ENCODE results near the gene TRIM68. TPM values are rescaled to one million over a fixed set of nuclear protein-coding genes. Genes with fewer than 3 reads are reported as not detected.

The TRIM68 gene
- total RNA-seq, 1 donor from 2014 or later = 6.8 TPM

DNA sequence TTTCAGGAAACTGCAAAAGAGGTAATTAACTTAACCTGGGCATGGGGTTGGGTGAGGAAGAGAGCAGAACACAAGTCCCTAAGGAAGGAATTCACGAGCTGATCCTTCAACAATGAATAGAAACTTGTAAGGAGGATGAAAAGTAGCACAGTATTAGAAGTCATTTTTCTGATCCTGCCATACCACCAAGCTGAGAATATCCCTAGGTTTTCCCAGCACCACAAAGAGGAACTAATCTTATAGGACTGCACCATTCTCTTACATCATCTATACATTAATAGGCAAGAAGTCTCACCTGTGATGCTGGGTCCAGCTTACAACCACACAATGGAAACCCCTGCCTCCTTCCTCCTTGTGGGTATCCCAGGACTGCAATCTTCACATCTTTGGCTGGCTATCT is 14.3 kb downstream of the TRIM68 start, which contains the start of gene OR52I1:
TSS of gene OR52I1 (plus strand) at position 301 of the 400 bp plus-strand sequence. CDS start at position 301, 0 bp downstream.
- DNase-seq (ENCODE audit: low read depth) (no peak), FAIRE-seq (no peak)
- Histone ChIP-seq H3K27me3 (ENCODE audit: control insufficient read depth, insufficient read depth, low read length) (no peaks in the 10 kb centered on the region), H3K36me3 (ENCODE audit: control insufficient read depth, insufficient read depth, low read length) (no peaks in the 10 kb centered on the region), H3K4me3 (ENCODE audit: low read depth, low read length) (no peak within 1 kb of the TSS)
- TF ChIP-seq, protein P1, sequence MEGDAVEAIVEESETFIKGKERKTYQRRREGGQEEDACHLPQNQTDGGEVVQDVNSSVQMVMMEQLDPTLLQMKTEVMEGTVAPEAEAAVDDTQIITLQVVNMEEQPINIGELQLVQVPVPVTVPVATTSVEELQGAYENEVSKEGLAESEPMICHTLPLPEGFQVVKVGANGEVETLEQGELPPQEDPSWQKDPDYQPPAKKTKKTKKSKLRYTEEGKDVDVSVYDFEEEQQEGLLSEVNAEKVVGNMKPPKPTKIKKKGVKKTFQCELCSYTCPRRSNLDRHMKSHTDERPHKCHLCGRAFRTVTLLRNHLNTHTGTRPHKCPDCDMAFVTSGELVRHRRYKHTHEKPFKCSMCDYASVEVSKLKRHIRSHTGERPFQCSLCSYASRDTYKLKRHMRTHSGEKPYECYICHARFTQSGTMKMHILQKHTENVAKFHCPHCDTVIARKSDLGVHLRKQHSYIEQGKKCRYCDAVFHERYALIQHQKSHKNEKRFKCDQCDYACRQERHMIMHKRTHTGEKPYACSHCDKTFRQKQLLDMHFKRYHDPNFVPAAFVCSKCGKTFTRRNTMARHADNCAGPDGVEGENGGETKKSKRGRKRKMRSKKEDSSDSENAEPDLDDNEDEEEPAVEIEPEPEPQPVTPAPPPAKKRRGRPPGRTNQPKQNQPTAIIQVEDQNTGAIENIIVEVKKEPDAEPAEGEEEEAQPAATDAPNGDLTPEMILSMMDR (IDR thresholded peaks at IDR 0.05; ENCODE audit: insufficient read depth, low read length, severe bottlenecking) = no peak

GRCh38 chr11:4589017-4589416 is 19.0 kb downstream of the TRIM68 start:
- DNase-seq (ENCODE audit: low read depth) (no peak), FAIRE-seq (no peak)
- no peak overlapping the region for H3K4me3 ChIP-seq (ENCODE audit: low read depth, low read length)
- TF ChIP-seq, protein P1 (IDR thresholded peaks at IDR 0.05; ENCODE audit: insufficient read depth, low read length, severe bottlenecking) = no peak
- H3K36me3 ChIP-seq (ENCODE audit: control insufficient read depth, insufficient read depth, low read length) = no peaks in the 10 kb centered on the region
- no peaks in the 10 kb centered on the region for H3K27me3 ChIP-seq (ENCODE audit: control insufficient read depth, insufficient read depth, low read length)

GRCh38 chr11:4581443-4581842 is 26.6 kb downstream of the TRIM68 start, which contains the start of gene OR52I2:
Gene OR52I2 (plus strand): TSS chr11:4581743.
- no peaks in the 10 kb centered on the region for H3K27me3 ChIP-seq (ENCODE audit: control insufficient read depth, insufficient read depth, low read length)
- FAIRE-seq = no peak
- no peak for DNase-seq (ENCODE audit: low read depth)
- H3K4me3 ChIP-seq (ENCODE audit: low read depth, low read length) = no peak within 1 kb of the TSS
- TF ChIP-seq, protein P1 (IDR thresholded peaks at IDR 0.05; ENCODE audit: insufficient read depth, low read length, severe bottlenecking) = no peak
- no peaks in the 10 kb centered on the region for H3K36me3 ChIP-seq (ENCODE audit: control insufficient read depth, insufficient read depth, low read length)

DNA sequence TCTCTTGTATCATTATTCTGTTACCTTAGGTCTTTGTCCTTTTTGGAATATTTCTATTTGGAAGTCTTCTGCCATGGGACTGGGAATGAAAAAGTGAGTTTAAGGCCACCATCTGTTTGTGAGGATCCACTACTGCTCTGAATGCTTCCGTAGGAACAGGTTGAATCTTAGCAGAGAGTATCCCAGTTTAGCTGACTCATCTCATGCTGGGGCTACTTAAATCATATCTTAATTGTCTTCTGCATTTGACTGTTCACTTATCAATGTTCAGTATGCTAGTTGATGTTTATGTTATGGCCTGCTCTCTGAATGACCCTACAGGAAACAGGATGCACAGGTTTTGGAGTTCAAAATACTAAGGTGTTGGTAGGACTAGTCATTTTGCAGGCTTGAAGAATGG is 27.9 kb downstream of the TRIM68 start:
- DNase-seq (ENCODE audit: low read depth) (no peak), FAIRE-seq (no peak)
- TF ChIP-seq, protein P1 (IDR thresholded peaks at IDR 0.05; ENCODE audit: insufficient read depth, low read length, severe bottlenecking) = no peak
- Histone ChIP-seq H3K27me3 (ENCODE audit: control insufficient read depth, insufficient read depth, low read length) (no peaks in the 10 kb centered on the region), H3K36me3 (ENCODE audit: control insufficient read depth, insufficient read depth, low read length) (no peaks in the 10 kb centered on the region), H3K4me3 (ENCODE audit: low read depth, low read length) (no peak overlapping the region)

GRCh38 chr11:4578624-4579023 is 29.4 kb downstream of the TRIM68 start:
- no peaks in the 10 kb centered on the region for H3K36me3 ChIP-seq (ENCODE audit: control insufficient read depth, insufficient read depth, low read length)
- DNase-seq (ENCODE audit: low read depth) = no peak
- TF ChIP-seq, protein P1 (IDR thresholded peaks at IDR 0.05; ENCODE audit: insufficient read depth, low read length, severe bottlenecking) = no peak
- H3K27me3 ChIP-seq (ENCODE audit: control insufficient read depth, insufficient read depth, low read length) = no peaks in the 10 kb centered on the region
- FAIRE-seq = no peak
- H3K4me3 ChIP-seq (ENCODE audit: low read depth, low read length) = no peak overlapping the region

GRCh38 chr11:4577761-4578160 is 30.3 kb downstream of the TRIM68 start:
- TF ChIP-seq, protein P1 (IDR thresholded peaks at IDR 0.05; ENCODE audit: insufficient read depth, low read length, severe bottlenecking) = no peak
- FAIRE-seq = no peak
- Histone ChIP-seq H3K4me3 (ENCODE audit: low read depth, low read length) (no peak overlapping the region), H3K36me3 (ENCODE audit: control insufficient read depth, insufficient read depth, low read length) (no peaks in the 10 kb centered on the region), H3K27me3 (ENCODE audit: control insufficient read depth, insufficient read depth, low read length) (no peaks in the 10 kb centered on the region)
- DNase-seq (ENCODE audit: low read depth) = peak; percentile 14

All from bronchial epithelial cell (primary cell).